Measurements from ENCODE around the gene SRGAP1. TPM values are rescaled to one million over a fixed set of nuclear protein-coding genes. Genes with fewer than 3 reads are reported as not detected.
"Not testable (repeated sequence)": the region's sequence is repeated elsewhere in the genome, so short reads cannot be mapped to it uniquely, and the experiment has no call there.

The SRGAP1 gene
- total RNA-seq, 1 donor = 25.8 TPM

DNA sequence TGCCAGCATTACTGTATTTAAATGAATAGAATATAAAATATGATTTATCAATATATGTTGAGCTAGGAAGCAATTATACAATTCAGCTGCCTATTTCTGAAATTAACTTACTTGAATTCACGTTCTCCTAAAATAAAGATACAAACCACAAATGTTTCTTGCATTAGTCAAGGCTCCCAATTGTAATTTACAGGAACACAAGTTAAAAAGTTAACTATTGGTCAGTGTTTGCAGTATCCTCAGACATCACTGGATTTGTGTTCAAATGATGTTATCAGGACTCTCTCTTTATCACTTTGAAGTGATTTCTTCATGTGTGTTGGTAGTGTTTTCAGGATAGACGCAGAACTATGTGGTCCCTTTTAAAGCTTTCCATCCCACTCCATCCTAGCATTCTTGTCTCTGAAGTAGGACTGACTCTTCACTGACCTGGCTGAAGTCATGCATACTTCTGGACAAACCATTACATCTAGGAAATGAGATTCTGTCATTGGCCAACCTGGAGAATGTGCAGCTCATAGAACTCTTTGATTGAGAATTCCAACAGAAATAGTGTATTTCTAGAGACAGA lies 221.5 kb downstream of the SRGAP1 start:
- TF ChIP-seq, protein P1, sequence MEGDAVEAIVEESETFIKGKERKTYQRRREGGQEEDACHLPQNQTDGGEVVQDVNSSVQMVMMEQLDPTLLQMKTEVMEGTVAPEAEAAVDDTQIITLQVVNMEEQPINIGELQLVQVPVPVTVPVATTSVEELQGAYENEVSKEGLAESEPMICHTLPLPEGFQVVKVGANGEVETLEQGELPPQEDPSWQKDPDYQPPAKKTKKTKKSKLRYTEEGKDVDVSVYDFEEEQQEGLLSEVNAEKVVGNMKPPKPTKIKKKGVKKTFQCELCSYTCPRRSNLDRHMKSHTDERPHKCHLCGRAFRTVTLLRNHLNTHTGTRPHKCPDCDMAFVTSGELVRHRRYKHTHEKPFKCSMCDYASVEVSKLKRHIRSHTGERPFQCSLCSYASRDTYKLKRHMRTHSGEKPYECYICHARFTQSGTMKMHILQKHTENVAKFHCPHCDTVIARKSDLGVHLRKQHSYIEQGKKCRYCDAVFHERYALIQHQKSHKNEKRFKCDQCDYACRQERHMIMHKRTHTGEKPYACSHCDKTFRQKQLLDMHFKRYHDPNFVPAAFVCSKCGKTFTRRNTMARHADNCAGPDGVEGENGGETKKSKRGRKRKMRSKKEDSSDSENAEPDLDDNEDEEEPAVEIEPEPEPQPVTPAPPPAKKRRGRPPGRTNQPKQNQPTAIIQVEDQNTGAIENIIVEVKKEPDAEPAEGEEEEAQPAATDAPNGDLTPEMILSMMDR (IDR thresholded peaks at IDR 0.05; ENCODE audit: insufficient read depth, low read length) = no peak
- peak; percentile 64 for DNase-seq (ENCODE audit: low read depth)
- H3K4me3 ChIP-seq (ENCODE audit: low read depth, low read length) = no peak overlapping the region

DNA sequence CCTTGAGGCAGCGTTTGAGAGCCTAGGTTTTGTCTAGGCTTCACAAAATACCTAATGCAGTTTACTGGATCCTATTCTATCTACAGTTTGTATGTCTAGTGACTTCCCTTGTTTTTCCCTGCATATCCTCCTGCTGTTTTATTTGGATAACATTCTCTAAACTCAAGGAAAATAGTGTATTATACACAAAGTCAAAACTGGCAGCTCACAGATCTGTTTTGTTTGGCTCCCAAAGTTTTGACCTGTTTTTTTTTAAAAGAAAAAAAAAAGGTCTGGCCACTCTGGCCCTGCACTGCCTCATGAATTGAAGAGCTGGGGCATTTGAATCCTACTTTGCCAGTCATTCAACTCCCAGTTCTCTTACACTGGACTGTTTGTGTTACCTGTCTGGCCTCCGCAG lies 222.3 kb downstream of the SRGAP1 start:
- DNase-seq (ENCODE audit: low read depth) = no peak
- no peak overlapping the region for H3K4me3 ChIP-seq (ENCODE audit: low read depth, low read length)
- TF ChIP-seq, protein P1 (IDR thresholded peaks at IDR 0.05; ENCODE audit: insufficient read depth, low read length) = no peak

DNA sequence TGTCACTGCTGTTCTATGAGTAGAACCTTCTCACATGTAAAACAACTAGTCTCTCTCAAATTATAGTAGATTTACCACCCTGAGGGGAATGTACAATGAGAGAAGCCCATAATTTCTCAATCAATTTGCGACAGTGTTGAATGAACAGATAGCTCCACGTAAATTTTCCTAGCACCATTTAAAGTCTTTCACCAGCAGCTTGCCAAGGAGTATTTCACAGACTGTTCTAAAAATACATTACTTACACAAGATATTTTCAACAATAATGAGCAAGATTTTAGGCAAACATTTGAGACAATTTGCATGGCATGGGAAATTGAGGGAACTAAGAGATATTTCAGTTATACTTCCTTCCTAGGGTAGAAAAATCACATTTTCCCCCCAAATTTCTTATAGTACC lies 226.0 kb downstream of the SRGAP1 start:
- no peak overlapping the region for H3K4me3 ChIP-seq (ENCODE audit: low read depth, low read length)
- TF ChIP-seq, protein P1 (IDR thresholded peaks at IDR 0.05; ENCODE audit: insufficient read depth, low read length) = no peak
- no peak for DNase-seq (ENCODE audit: low read depth)

DNA sequence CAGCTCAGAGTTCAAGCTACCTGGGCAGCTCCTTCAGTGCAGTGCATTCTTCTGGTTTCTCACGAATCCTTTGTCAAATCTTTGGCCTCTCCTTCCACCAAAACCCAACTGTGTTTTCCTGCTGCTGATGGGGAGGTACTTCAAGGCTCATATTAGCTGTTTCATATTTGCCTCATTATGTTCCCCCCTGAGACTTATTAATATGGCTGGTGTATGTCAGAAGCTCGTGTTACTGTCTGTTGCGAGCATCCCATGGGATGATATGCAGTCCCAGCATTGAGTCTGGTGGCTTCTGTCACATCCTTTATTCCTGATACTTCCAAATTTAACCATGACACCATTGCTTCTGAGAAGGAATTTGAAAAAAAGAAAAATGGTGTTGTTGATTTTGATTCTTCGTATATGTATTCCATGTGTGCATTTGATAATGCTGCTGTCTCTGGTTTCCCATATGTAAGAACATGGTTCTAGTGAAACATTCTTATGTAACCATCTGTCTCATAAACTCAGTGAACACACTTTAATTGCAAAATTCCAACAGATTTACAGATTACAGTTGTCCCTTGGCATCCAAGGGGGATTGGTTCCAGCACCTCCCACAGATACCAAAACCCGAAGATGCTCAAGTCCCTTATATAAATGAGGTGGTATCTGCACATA lies 228.5 kb downstream of the SRGAP1 start:
- H3K4me3 ChIP-seq (ENCODE audit: low read depth, low read length) = no peak overlapping the region
- DNase-seq (ENCODE audit: low read depth) = no peak
- TF ChIP-seq, protein P1 (IDR thresholded peaks at IDR 0.05; ENCODE audit: insufficient read depth, low read length) = no peak

DNA sequence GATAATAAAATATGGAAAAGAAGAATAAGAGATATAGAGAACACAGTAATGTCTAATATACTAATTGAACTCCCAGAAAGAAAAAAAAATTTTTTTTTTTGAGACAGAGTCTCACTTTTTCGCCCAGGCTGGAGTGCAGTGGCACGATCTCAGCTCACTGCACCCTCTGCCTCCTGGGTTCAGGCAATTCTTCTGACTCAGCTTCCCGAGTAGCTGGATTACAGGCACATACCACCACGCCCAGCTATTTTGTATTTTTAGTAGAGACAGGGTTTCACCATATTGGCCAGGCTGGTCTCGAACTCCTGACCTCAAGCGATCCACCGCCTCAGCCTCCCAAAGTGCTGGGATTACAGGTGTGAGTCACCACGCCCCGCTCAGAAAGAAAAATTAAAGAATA lies 232.1 kb downstream of the SRGAP1 start:
- H3K4me3 ChIP-seq (ENCODE audit: low read depth, low read length); DNase-seq (ENCODE audit: low read depth): not testable (repeated sequence)

DNA sequence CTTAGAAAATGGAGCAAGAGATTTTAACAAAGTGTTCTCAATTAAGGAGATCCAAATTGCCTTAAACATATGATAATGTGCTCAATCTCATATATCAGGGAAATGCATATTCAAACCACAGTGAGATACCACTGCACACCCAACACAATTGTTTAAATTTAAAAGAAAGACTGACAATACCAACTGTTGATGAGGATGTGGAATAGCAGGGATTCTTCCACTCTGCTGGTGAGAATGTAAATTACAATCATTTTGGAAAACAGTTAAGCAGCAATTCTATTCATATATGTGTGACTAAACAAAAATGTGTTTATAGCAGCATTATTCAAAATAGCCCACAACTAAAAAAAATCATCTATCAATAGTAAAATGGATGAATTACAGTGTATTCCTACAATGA lies 233.4 kb downstream of the SRGAP1 start:
- TF ChIP-seq, protein P1 (IDR thresholded peaks at IDR 0.05; ENCODE audit: insufficient read depth, low read length) = peak; percentile 52
- no peak overlapping the region for H3K4me3 ChIP-seq (ENCODE audit: low read depth, low read length)
- peak; percentile 28 for DNase-seq (ENCODE audit: low read depth)

DNA sequence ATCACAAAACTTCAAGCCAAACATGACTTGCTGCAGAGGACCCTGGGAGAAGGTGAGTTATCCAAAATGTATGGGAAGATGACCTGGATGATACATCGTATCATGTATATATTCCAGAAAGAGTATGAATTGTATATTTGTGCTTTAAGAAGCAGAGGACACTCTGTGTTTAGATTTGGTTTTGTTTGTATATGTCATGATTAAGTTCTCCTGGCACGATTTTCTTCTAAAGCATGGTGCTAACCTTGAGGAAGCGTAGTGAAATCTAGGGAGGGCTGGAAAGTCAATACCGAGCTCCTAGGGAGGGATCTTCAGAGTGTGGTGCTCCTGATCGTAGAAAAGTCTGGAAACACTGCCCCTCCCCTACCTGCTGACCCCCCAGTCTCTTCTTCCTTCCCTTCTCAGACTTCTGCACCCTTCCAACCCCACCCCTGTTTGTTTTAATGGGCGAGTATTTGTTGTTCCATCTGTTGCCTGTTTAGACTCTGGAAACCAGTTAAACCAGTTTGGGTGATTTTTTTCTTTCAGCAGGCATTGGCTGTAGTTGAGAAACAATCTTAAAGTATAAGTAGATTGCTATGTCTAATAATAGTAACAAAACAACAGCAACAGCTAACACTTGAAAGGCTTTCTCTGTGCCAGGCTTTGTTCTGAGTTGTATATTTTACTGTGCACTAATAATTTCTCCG lies 236.0 kb downstream of the SRGAP1 start:
- TF ChIP-seq, protein P1 (IDR thresholded peaks at IDR 0.05; ENCODE audit: insufficient read depth, low read length) = no peak
- H3K4me3 ChIP-seq (ENCODE audit: low read depth, low read length) = no peak overlapping the region
- peak; percentile 25 for DNase-seq (ENCODE audit: low read depth)
